ENCODE results near the gene CD14. TPM values are rescaled to one million over a fixed set of nuclear protein-coding genes. Genes with fewer than 3 reads are reported as not detected.
"Not testable (repeated sequence)": the region's sequence is repeated elsewhere in the genome, so short reads cannot be mapped to it uniquely, and the experiment has no call there.

Gene CD14
- total RNA-seq, 1 experiment from 2014 or later, result not detected

DNA sequence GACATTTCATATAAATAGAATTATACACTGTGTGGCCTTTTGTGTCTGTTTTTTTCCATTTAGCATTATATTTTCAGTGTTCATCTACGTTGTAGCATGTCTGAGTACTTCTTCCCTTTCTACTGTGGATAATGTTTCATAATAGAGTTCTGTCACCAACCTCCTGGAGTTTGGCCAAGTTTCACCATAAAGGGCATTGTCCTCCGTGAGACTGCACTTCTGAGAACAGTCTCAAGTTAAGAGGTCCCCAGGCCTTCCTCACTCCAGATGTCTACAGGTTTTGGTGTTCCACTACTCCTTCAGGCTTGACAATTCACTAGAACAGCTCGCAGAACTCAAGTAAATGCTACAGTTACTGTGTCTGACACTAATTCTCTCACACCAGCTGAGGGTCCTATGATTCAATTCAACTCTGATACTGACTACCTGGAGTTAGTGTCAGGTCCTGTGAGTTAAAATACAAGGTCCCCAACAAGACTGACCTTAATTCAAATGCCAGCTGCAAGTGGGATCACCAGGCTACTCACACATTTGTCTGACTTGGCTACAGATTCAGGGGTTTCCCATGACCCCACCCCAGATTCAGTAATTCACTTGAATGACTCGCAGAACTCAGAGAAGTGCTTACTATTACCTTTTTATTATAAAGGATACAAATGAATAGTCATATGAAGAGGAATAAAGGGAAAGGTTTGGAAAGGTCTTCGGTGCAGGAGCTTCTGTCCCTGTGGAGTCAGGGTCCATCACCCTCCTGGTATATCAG lies 37.3 kb downstream of the CD14 start:
- no peak overlapping the region for H2AFZ ChIP-seq (ENCODE audit: low read length)
- no peak overlapping the region for H3K9ac ChIP-seq (ENCODE audit: low read length)
- H3K4me2 ChIP-seq (ENCODE audit: low read length), result no peak overlapping the region
- no peaks in the 10 kb centered on the region for H3K9me2 ChIP-seq (replicated peaks; ENCODE audit: low read length)
- ChIA-PET CTCF (no interaction called here), POLR2A (ENCODE audit: unreplicated experiment) (no interaction called here)
- no peak overlapping the region for H3K4me3 ChIP-seq (ENCODE audit: low read length)
- H3K36me3 ChIP-seq (ENCODE audit: low read depth, low read length), result no peaks in the 10 kb centered on the region
- no peaks in the 10 kb centered on the region for H4K20me1 ChIP-seq (ENCODE audit: low read length)
- BruUV-seq (replicated peaks), result no TSS peak
- H3K4me1 ChIP-seq (ENCODE audit: insufficient read depth, low read length), result no peaks in the 10 kb centered on the region
- DNase-seq (peak; percentile 26), ATAC-seq (no peak)
- H3K9me3 ChIP-seq (ENCODE audit: low read length), result no peaks in the 10 kb centered on the region
- H3K27ac ChIP-seq (ENCODE audit: low read length), result no peak overlapping the region
- H3K27me3 ChIP-seq (ENCODE audit: low read length), result no peaks in the 10 kb centered on the region
- intact Hi-C loops (cut with micrococcal nuclease), result no loop called here
- no peaks in the 10 kb centered on the region for H3F3A ChIP-seq (ENCODE audit: low read length, unreplicated experiment)
- H3K79me2 ChIP-seq (ENCODE audit: low read length), result no peaks in the 10 kb centered on the region
- no peak for TF ChIP-seq EZH2phosphoT487 (IDR thresholded peaks at IDR 0.05; ENCODE audit: borderline replicate concordance, low read length)
- TF ChIP-seq, protein P1, sequence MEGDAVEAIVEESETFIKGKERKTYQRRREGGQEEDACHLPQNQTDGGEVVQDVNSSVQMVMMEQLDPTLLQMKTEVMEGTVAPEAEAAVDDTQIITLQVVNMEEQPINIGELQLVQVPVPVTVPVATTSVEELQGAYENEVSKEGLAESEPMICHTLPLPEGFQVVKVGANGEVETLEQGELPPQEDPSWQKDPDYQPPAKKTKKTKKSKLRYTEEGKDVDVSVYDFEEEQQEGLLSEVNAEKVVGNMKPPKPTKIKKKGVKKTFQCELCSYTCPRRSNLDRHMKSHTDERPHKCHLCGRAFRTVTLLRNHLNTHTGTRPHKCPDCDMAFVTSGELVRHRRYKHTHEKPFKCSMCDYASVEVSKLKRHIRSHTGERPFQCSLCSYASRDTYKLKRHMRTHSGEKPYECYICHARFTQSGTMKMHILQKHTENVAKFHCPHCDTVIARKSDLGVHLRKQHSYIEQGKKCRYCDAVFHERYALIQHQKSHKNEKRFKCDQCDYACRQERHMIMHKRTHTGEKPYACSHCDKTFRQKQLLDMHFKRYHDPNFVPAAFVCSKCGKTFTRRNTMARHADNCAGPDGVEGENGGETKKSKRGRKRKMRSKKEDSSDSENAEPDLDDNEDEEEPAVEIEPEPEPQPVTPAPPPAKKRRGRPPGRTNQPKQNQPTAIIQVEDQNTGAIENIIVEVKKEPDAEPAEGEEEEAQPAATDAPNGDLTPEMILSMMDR (conservative IDR thresholded peaks at IDR 0.05; ENCODE audit: low read depth, low read length), result no peak
- TF ChIP-seq EZH2 (IDR thresholded peaks at IDR 0.05; ENCODE audit: low read length, unreplicated experiment), result no peak

- Histone ChIP-seq H3K4me3 (ENCODE audit: low read length) (no peak overlapping the region), H2AFZ (ENCODE audit: low read length) (no peak overlapping the region), H3K27me3 (ENCODE audit: low read length) (no peaks in the 10 kb centered on the region), H3K79me2 (ENCODE audit: low read length) (no peaks in the 10 kb centered on the region), H3K9me2 (replicated peaks; ENCODE audit: low read length) (no peaks in the 10 kb centered on the region), H3F3A (ENCODE audit: low read length, unreplicated experiment) (no peaks in the 10 kb centered on the region), H3K9ac (ENCODE audit: low read length) (no peak overlapping the region), H3K36me3 (ENCODE audit: low read depth, low read length) (no peaks in the 10 kb centered on the region), H3K9me3 (ENCODE audit: low read length) (no peaks in the 10 kb centered on the region), H3K27ac (ENCODE audit: low read length) (no peak overlapping the region), H4K20me1 (ENCODE audit: low read length) (no peaks in the 10 kb centered on the region), H3K4me1 (ENCODE audit: insufficient read depth, low read length) (no peaks in the 10 kb centered on the region), H3K4me2 (ENCODE audit: low read length) (no peak overlapping the region)
- ATAC-seq (no peak), DNase-seq (no peak)
- BruUV-seq (replicated peaks), result no TSS peak
- intact Hi-C loops (cut with micrococcal nuclease), result no loop called here
- TF ChIP-seq EZH2 (IDR thresholded peaks at IDR 0.05; ENCODE audit: low read length, unreplicated experiment) (no peak), EZH2phosphoT487 (IDR thresholded peaks at IDR 0.05; ENCODE audit: borderline replicate concordance, low read length) (no peak)
- TF ChIP-seq, protein P1 (conservative IDR thresholded peaks at IDR 0.05; ENCODE audit: low read depth, low read length), result no peak
- ChIA-PET POLR2A (ENCODE audit: unreplicated experiment) (no interaction called here), CTCF (no interaction called here)
Measured at GRCh38 chr5:140594169-140594568, 38.8 kb downstream of the CD14 start.

DNA sequence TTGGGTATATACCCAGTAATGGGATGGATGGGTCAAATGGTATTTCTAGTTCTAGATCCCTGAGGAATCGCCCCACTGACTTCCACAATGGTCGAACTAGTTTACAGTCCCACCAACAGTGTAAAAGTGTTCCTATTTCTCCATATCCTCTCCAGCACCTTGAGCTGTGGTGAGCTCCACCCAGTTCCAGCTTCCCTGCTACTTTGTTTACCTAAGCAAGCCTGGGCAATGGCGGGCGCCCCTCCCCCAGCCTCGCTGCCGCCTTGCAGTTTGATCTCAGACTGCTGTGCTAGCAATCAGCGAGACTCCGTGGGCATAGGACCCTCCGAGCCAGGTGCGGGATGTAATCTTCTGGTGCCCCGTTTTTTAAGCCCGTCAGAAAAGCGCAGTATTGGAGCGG lies 39.9 kb downstream of the CD14 start:
- H3K9ac ChIP-seq (ENCODE audit: low read length); H3F3A ChIP-seq (ENCODE audit: low read length, unreplicated experiment); ATAC-seq; H3K9me2 ChIP-seq (replicated peaks; ENCODE audit: low read length); H3K9me3 ChIP-seq (ENCODE audit: low read length); H3K79me2 ChIP-seq (ENCODE audit: low read length); H3K4me1 ChIP-seq (ENCODE audit: insufficient read depth, low read length); H3K4me3 ChIP-seq (ENCODE audit: low read length); intact Hi-C loops (cut with micrococcal nuclease); H4K20me1 ChIP-seq (ENCODE audit: low read length); BruUV-seq (replicated peaks); CTCF ChIA-PET; H2AFZ ChIP-seq (ENCODE audit: low read length); H3K27ac ChIP-seq (ENCODE audit: low read length); POLR2A ChIA-PET (ENCODE audit: unreplicated experiment); H3K36me3 ChIP-seq (ENCODE audit: low read depth, low read length); DNase-seq; H3K27me3 ChIP-seq (ENCODE audit: low read length); H3K4me2 ChIP-seq (ENCODE audit: low read length): not testable (repeated sequence)
